ENCODE results near the gene POC1B. TPM values are rescaled to one million over a fixed set of nuclear protein-coding genes. Genes with fewer than 3 reads are reported as not detected.

Gene POC1B
- polyA plus RNA-seq, 1 donor (not counting 4 experiments of a cell fraction or from before 2014, with no cell fraction given) = 16.4 TPM

DNA sequence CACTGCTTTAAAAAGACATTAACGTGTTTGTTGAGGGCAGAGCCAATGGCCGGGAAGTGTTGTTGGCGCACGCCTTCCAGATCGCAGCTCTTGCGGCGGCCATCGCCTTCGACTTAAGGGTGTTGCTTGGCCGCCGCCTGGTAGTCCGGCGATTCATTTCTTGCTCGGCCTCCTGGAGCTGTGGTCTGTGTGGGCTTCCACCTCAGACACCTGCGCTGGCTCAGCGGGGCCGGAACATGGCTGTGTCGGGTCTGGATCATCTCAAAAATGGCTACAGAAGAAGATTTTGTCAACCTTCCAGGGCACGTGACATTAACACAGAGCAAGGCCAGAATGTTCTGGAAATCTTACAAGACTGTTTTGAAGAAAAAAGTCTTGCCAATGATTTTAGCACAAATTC is 26.0 kb downstream of the POC1B start:
- H3K9me1 ChIP-seq (ENCODE audit: control insufficient read depth, extremely low read depth, insufficient read depth, low read length) = no peaks in the 10 kb centered on the region
- no peak overlapping the region for H3K4me3 ChIP-seq (ENCODE audit: control insufficient read depth in 2 of 3, extremely low read depth in 1 of 3, insufficient read depth in 2 of 3, low read depth in 1 of 3, low read length in 3 of 3)
- no peaks in the 10 kb centered on the region for H3K36me3 ChIP-seq (ENCODE audit: control insufficient read depth in 2 of 2, extremely low read depth in 1 of 2, insufficient read depth in 2 of 2, low read length in 2 of 2)
- dilution Hi-C loops (cut with MboI; ENCODE audit: extremely low pct_ligation_motif_present, low sequenced_read_pairs) = no loop called here
- H3K27ac ChIP-seq (ENCODE audit: control insufficient read depth, insufficient read depth, low read length) = no peak overlapping the region
- TF ChIP-seq EZH2 (IDR thresholded peaks at IDR 0.05; ENCODE audit: low read length) (no peak), CTCF (optimal IDR thresholded peaks at IDR 0.05 in 1 of 3, IDR thresholded peaks at IDR 0.05 in 1 of 3, conservative IDR thresholded peaks at IDR 0.05 in 1 of 3; ENCODE audit: extremely low read depth in 1 of 3, insufficient read depth in 2 of 3, low read length in 3 of 3) (no peak)
- H4K20me1 ChIP-seq (ENCODE audit: control insufficient read depth, extremely low read depth, insufficient read depth, low read length) = no peaks in the 10 kb centered on the region
- H3K9me3 ChIP-seq (ENCODE audit: control insufficient read depth, low read depth, low read length) = no peaks in the 10 kb centered on the region
- H3K79me2 ChIP-seq (ENCODE audit: control insufficient read depth, insufficient read depth, low read length) = no peaks in the 10 kb centered on the region
- DNase-seq (ENCODE audit: low read depth, low spot score) = no peak
- no peak overlapping the region for H3K9ac ChIP-seq (ENCODE audit: control insufficient read depth, extremely low read depth, insufficient read depth, low read length)
- no peak overlapping the region for H2AFZ ChIP-seq (ENCODE audit: control insufficient read depth, low read length)
- no peak for FAIRE-seq
- no peaks in the 10 kb centered on the region for H3K27me3 ChIP-seq (ENCODE audit: control insufficient read depth, extremely low read depth, insufficient read depth, low read length)
- H3K4me2 ChIP-seq (ENCODE audit: control insufficient read depth, extremely low read depth, insufficient read depth, low read depth, low read length) = no peak overlapping the region
- H3K4me1 ChIP-seq (ENCODE audit: control insufficient read depth, extremely low read depth, insufficient read depth, low read length) = peaks cover 6% of the 10 kb centered on the region

- dilution Hi-C loops (cut with MboI; ENCODE audit: extremely low pct_ligation_motif_present, low sequenced_read_pairs) = no loop called here
- peaks cover 7% of the 10 kb centered on the region for H3K4me1 ChIP-seq (ENCODE audit: control insufficient read depth, extremely low read depth, insufficient read depth, low read length)
- no peak overlapping the region for H3K4me3 ChIP-seq (ENCODE audit: control insufficient read depth in 2 of 3, extremely low read depth in 1 of 3, insufficient read depth in 2 of 3, low read depth in 1 of 3, low read length in 3 of 3)
- no peaks in the 10 kb centered on the region for H3K9me1 ChIP-seq (ENCODE audit: control insufficient read depth, extremely low read depth, insufficient read depth, low read length)
- H3K27ac ChIP-seq (ENCODE audit: control insufficient read depth, insufficient read depth, low read length) = no peak overlapping the region
- H3K4me2 ChIP-seq (ENCODE audit: control insufficient read depth, extremely low read depth, insufficient read depth, low read depth, low read length) = no peak overlapping the region
- TF ChIP-seq CTCF (optimal IDR thresholded peaks at IDR 0.05 in 1 of 3, IDR thresholded peaks at IDR 0.05 in 1 of 3, conservative IDR thresholded peaks at IDR 0.05 in 1 of 3; ENCODE audit: extremely low read depth in 1 of 3, insufficient read depth in 2 of 3, low read length in 3 of 3) = no peak
- no peak for TF ChIP-seq EZH2 (IDR thresholded peaks at IDR 0.05; ENCODE audit: low read length)
- H3K9me3 ChIP-seq (ENCODE audit: control insufficient read depth, low read depth, low read length) = no peaks in the 10 kb centered on the region
- no peaks in the 10 kb centered on the region for H3K36me3 ChIP-seq (ENCODE audit: control insufficient read depth in 2 of 2, extremely low read depth in 1 of 2, insufficient read depth in 2 of 2, low read length in 2 of 2)
- H3K27me3 ChIP-seq (ENCODE audit: control insufficient read depth, extremely low read depth, insufficient read depth, low read length) = no peaks in the 10 kb centered on the region
- no peaks in the 10 kb centered on the region for H4K20me1 ChIP-seq (ENCODE audit: control insufficient read depth, extremely low read depth, insufficient read depth, low read length)
- no peaks in the 10 kb centered on the region for H3K79me2 ChIP-seq (ENCODE audit: control insufficient read depth, insufficient read depth, low read length)
- DNase-seq (ENCODE audit: low read depth, low spot score) (no peak), FAIRE-seq (no peak)
- no peak overlapping the region for H2AFZ ChIP-seq (ENCODE audit: control insufficient read depth, low read length)
- no peak overlapping the region for H3K9ac ChIP-seq (ENCODE audit: control insufficient read depth, extremely low read depth, insufficient read depth, low read length)
Measured at GRCh38 chr12:89497467-89497866, 28.4 kb downstream of the POC1B start.

All from keratinocyte (primary cell).